Body of pancreas (tissue), 4 donors: ENCODE measurements around the gene CAV2. TPM values are rescaled to one million over a fixed set of nuclear protein-coding genes. Genes with fewer than 3 reads are reported as not detected.

ENCODE experiments used
- ATAC-seq: fragments of 150-250 bp; one replicate; pipeline ENCODE4 v1.9.1; 2016
- DNase-seq, 4 donors: peaks; one replicate each; pipeline ENCODE4 v3.0.0-alpha.2; 2019
- H3K27ac ChIP-seq, 4 donors: fragments of 200-600 bp; sonication (generic); 1 replicate in 3 of 4; 2 replicates in 1 of 4; pipeline versions ENCODE4 v1.5.1 to v1.6.1; 2016 to 2019; ENCODE audit warnings: mild to moderate bottlenecking in 1 of 4, mixed read lengths in 1 of 4, moderate library complexity in 1 of 4
- H3K27me3 ChIP-seq, 2 donors: fragments of 200-600 bp; sonication (generic); one replicate each; pipeline ENCODE4 v1.6.0; 2016; ENCODE audit warnings: mild to moderate bottlenecking in 1 of 2
- H3K36me3 ChIP-seq, 2 donors: fragments of 200-600 bp; sonication (generic); replicated peaks in 1 of 2; 2 replicates each; pipeline ENCODE4 v1.5.1; 2016; ENCODE audit warnings: low read depth in 2 of 2; ENCODE audit not compliant: insufficient read depth in 1 of 2
- H3K4me1 ChIP-seq: fragments of 200-600 bp; sonication (generic); one replicate; pipeline ENCODE4 v1.6.0; 2016
- H3K4me3 ChIP-seq, 2 donors: fragments of 200-600 bp; sonication (generic); 1 replicate in 1 of 2; 2 replicates in 1 of 2; pipeline ENCODE4 v1.5.1; 2016 to 2019
- H3K9me3 ChIP-seq, 3 donors: fragments of 200-600 bp; sonication (generic); 1 replicate in 2 of 3; 2 replicates in 1 of 3; pipeline ENCODE4 v1.5.1; 2016
- CTCF ChIP-seq, 7 experiments: fragments of 450-650 bp in 4 of 7; fragments of 200-600 bp in 3 of 7; sonication (generic) in 3 of 7; IDR thresholded peaks; one replicate each; pipeline ENCODE4 v1.5.1; 2016 to 2019; ENCODE audit warnings: antibody characterized with exemption in 7 of 7
- POLR2A ChIP-seq, 3 donors: fragments of 450-650 bp; IDR thresholded peaks; one replicate each; pipeline ENCODE4 v1.6.1; 2016; ENCODE audit warnings: antibody characterized with exemption in 3 of 3, mild to moderate bottlenecking in 2 of 3
- WGBS, 2 donors: methylation state at CpG; one replicate each; pipeline ENCODE4 v1.1.5; 2017; 5-methylcytosine and 5-hydroxymethylcytosine counted together
- intact Hi-C: fragments of 100-400 bp; cut with DNase I; formaldehyde crosslinking; loops from one replicate; pipeline ENCODE4 v1.15.1; 2023
- total RNA-seq, 2 donors: library from RNA; depleted of rRNA; stranded (reverse); fragments of >200 nt; gene quantifications; one replicate each; pipeline ENCODE4 v1.1.0, GENCODE V29; 2016

CAV2 gene
- total RNA-seq, 2 donors from 2014 or later = 47.0 to 51.1 TPM

GRCh38 chr7:116524609-116525297 lies 25.2 kb downstream of the CAV2 start, which contains the start of gene CAV1:
Gene CAV1 (plus strand): TSS chr7:116525036. CDS start chr7:116525063, 27 bp downstream.
- TF ChIP-seq POLR2A (IDR thresholded peaks at IDR 0.05) (peak in 2 of 3 donors; percentile 28 to 39), CTCF (IDR thresholded peaks at IDR 0.05) (peak in 2 of 7 experiments; percentile 13 to 17)
- peak; percentile 54 to 72 (median 64) for DNase-seq
- H3K4me3 ChIP-seq = peak within 1 kb of the TSS; percentile 23 to 36
- H3K36me3 ChIP-seq = no peaks in the 10 kb centered on the region
- intact Hi-C loops = loop anchor here (10.0 kb wide), 1 partner anchor 260 kb away; no protein-coding TSS in a partner anchor
- H3K27ac ChIP-seq = peak within 1 kb of the TSS; percentile 35 to 71 (median 62)
- H3K27me3 ChIP-seq = no peaks in the 10 kb centered on the region
- peaks cover 19% of the 10 kb centered on the region for H3K4me1 ChIP-seq
- WGBS, 2 donors = 2% methylated on average over 28 to 42 of the region's 42 CpGs
- ATAC-seq = peak; percentile 55
- no peaks in the 10 kb centered on the region for H3K9me3 ChIP-seq

GRCh38 chr7:116525298-116525912 lies 25.9 kb downstream of the CAV2 start:
- ATAC-seq (peak; percentile 46), DNase-seq (peak in 3 of 4 donors; percentile 37 to 50 (median 45))
- intact Hi-C loops = loop anchor here (10.0 kb wide), 1 partner anchor 261 kb away; no protein-coding TSS in a partner anchor

GRCh38 chr7:116525913-116526861 lies 26.6 kb downstream of the CAV2 start:
- no peaks in the 10 kb centered on the region for H3K9me3 ChIP-seq
- H3K4me1 ChIP-seq = peaks cover 19% of the 10 kb centered on the region
- H3K4me3 ChIP-seq = peak overlapping the region; percentile 23 to 36
- TF ChIP-seq POLR2A (IDR thresholded peaks at IDR 0.05) (peak in 2 of 3 donors; percentile 21 to 25), CTCF (IDR thresholded peaks at IDR 0.05) (peak; percentile 49 to 96 (median 88))
- ATAC-seq = peak; percentile 90
- no peaks in the 10 kb centered on the region for H3K36me3 ChIP-seq
- no peaks in the 10 kb centered on the region for H3K27me3 ChIP-seq
- WGBS, 2 donors = 3 to 4% methylated on average over 54 to 83 of the region's 83 CpGs
- DNase-seq = peak; percentile 59 to 73 (median 69)
- intact Hi-C loops = loop anchor here (10.0 kb wide), 1 partner anchor 261 kb away; no protein-coding TSS in a partner anchor
- H3K27ac ChIP-seq = peak overlapping the region in 3 of 4 donors; percentile 35 to 71 (median 61)

More at GRCh38 chr7:116525298-116525912, 25.9 kb downstream of the CAV2 start:
- 0 to 1% methylated on average over 2 to 36 of the region's 36 CpGs for WGBS, 2 donors
- no peaks in the 10 kb centered on the region for H3K9me3 ChIP-seq
- no peaks in the 10 kb centered on the region for H3K27me3 ChIP-seq
- TF ChIP-seq CTCF (IDR thresholded peaks at IDR 0.05) = peak in 4 of 7 experiments; percentile 7 to 31 (median 12)
- TF ChIP-seq POLR2A (IDR thresholded peaks at IDR 0.05) = no peak
- H3K4me3 ChIP-seq = peak overlapping the region; percentile 23 to 36
- H3K27ac ChIP-seq = peak overlapping the region; percentile 35 to 71 (median 62)
- H3K36me3 ChIP-seq = no peaks in the 10 kb centered on the region
- H3K4me1 ChIP-seq = peaks cover 19% of the 10 kb centered on the region

- 50 to 60% methylated on average over 5 of the region's 5 CpGs for WGBS, 2 donors
- Histone ChIP-seq H3K27me3 (no peaks in the 10 kb centered on the region), H3K27ac (no peak overlapping the region), H3K9me3 (no peaks in the 10 kb centered on the region), H3K4me3 (no peak overlapping the region), H3K4me1 (peaks cover 19% of the 10 kb centered on the region), H3K36me3 (no peaks in the 10 kb centered on the region)
- TF ChIP-seq CTCF (IDR thresholded peaks at IDR 0.05) = no peak
- TF ChIP-seq POLR2A (IDR thresholded peaks at IDR 0.05) = no peak
- intact Hi-C loops = loop anchor here (10.0 kb wide), 1 partner anchor 262 kb away; no protein-coding TSS in a partner anchor
- ATAC-seq (no peak), DNase-seq (no peak)
Measured at GRCh38 chr7:116526897-116527296, 27.4 kb downstream of the CAV2 start.
